Keratinocyte (primary cell): Measurements from ENCODE around the gene PCGF3.

Experiments used
- CTCF ChIP-seq, 3 experiments: IDR thresholded peaks in 1 of 3; conservative IDR thresholded peaks in 1 of 3; optimal IDR thresholded peaks in 1 of 3; 2 replicates in 2 of 3; 3 replicates in 1 of 3; pipeline versions ENCODE3 to v1.5.1; 2011; ENCODE audit warnings: low read length in 3 of 3, mild to moderate bottlenecking in 3 of 3, moderate library complexity in 2 of 3, control low read depth in 1 of 3, inconsistent platforms in 1 of 3; ENCODE audit not compliant: insufficient read depth in 2 of 3; ENCODE audit errors: extremely low read depth in 1 of 3
- EZH2 ChIP-seq: IDR thresholded peaks from one replicate; pipeline ENCODE4 v1.6.1; 2012; ENCODE audit warnings: inconsistent platforms, mild to moderate bottlenecking, low read length, moderate library complexity

DNA sequence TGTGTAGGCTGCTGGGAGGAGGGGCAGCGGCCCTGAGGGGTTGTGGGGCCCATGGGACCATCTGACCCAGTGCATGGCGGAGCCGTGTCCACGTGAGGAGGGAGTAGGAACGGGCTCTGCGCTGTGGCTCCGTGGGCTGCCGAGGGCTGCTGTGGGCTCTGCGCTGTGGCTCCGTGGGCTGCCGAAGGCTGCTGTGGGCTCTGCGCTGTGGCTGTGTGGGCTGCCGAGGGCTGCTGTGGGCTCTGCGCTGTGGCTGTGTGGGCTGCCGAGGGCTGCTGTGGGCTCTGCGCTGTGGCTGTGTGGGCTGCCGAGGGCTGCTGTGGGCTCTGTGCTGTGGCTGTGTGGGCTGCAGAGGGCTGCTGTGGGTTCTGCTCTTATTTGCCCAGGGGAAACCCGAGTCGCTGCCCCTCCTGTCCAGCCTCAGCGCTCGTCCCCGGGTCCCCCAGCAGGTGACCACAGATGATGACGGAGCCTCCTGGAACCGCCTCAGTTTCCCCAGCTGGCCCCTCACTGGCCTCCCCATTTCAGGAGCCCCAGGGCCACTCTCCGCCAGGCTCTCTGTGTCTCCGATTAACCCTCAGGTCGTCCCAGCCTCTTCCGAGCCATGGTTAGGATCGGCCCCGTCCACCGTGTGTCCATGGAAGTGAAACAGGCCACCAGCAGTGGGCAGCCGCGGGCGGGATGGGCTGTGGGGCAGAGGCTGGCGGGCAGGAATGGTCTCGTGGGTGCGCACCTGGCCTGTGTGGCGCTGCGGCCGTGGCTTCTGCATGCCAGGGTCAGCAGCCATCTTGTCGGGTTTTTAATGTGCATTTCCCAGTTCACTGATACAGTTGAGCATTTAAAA is 20.0 kb downstream of the PCGF3 start:
- no peak for TF ChIP-seq EZH2
- no peak for TF ChIP-seq CTCF (optimal IDR thresholded peaks at IDR 0.05 in 1 of 3, IDR thresholded peaks at IDR 0.05 in 1 of 3, conservative IDR thresholded peaks at IDR 0.05 in 1 of 3; ENCODE audit: extremely low read depth in 1 of 3, insufficient read depth in 2 of 3, low read length in 3 of 3)
